HG03139 (cell line): ENCODE data around the gene IQSEC1.
A peak's percentile ranks its signal among the peaks of the same experiment; 100 is the strongest.

Experiments used
- ATAC-seq: cut with Tn5 transposase; IDR thresholded peaks from one replicate; pipeline ENCODE4 v1.9.1; 2021; ENCODE audit not compliant: unreplicated experiment

Gene IQSEC1

DNA sequence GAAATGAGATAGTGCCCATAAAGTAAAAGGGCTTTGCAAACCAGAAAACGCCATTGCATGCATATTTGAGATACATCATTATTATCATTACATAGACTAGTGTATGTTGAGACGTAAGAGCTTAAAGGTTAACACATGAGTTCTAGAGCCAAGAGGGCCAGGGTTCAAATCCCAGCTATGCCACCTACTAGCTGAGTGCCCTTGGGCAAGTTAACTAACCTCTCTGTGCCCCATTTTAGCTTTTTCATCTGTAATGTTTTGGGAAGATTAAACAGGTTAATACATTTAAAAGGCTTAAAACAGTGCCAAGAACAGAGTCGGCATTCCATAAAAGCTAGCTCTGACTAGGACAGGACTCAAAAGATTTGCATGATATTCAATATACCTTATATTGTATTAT, 22.8 kb downstream of the IQSEC1 start:
- ATAC-seq = no peak

DNA sequence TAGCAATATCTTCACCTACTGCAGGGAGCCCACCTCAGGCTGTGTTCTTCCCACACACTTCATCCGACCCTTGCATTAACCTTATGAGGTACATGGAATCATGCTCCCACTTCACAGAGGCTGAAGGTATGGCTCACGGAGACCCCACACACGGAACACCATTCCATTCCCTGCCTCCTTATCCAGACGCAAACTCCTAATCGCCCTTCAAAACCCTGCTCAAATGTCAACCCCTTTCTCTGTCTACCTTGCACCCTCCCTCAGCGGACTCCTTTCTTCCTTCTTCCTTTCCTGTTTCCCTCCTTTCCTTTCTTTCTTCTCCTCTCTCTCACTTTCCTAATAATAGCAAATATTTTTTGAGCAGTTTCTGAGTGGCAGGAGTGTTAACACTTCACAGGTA, 23.8 kb downstream of the IQSEC1 start:
- ATAC-seq = no peak

DNA sequence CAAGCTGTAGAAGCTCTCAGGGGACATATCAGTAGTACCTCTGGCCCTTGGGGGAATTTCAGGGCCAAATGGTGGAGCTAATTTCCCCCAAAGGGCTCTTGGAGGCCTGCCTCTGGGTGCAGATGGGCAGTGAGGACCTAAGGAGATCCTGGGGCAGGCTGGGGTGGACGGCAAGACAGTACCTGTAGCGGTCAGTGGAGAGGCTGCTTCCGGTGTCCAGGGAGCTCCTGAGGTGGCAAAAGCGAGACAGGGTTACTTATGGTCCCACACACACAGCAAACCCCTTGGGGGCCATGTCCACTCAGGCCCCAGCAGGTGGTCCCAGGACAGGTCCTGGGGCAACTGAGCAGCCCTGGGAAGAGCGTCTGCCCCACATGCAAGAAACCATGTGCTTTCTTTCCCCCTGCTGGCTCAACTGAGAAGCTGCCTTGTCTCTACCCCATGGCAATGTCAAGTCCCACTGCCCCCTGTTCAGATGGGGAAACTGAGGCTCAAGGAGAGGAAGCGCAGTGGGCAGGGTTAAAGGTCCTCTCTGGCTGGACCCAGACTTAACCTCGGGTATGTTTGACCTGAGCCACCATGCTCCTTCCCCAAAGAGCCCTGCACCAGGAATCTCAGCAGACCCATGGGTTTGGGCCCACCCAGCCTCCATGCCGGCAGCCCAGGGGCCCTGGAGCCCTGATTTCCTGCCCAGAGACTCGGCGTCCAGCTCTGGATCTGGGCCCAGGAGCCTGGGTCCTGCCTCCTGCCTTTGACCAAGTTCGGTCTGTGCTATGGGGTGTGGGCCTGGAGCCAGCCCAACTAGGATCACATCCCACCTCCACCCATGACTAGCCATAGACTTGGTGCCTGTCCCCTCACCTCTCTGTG, 25.7 kb downstream of the IQSEC1 start:
- no peak for ATAC-seq

DNA sequence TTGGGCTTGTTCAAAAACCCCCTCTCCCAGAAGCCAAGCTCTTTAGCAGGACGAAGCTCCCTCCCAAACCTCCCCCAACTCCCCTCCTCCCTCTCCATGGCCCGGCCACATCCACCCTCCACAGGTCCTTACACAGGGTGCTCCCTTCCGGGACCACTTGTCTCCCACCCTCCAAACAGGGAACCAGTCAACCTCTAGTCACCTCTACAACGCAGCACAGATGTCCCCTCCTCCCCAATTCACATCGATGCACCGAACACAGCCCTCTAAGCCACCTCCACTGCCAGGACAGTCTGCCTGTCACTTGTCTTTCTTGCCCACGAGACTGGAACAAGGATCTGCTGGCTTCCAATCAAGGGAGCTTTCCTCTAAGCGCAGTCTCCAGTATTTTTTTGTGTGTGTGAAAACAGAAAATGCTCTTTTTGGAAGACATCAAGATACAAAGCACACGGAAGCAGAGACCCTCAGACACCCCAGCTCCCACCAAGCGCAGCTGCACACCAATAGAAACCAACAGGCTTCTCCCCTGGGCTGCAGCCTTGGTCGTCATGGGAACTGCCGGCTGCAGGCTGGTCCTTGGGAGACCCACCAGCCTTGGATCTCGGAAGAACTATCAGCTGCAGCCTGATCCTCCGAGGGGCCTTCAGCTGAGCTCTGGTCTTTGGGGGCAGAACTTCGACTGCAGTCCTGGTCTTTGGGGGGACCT, 26.5 kb downstream of the IQSEC1 start:
- peak; percentile 16 for ATAC-seq

DNA sequence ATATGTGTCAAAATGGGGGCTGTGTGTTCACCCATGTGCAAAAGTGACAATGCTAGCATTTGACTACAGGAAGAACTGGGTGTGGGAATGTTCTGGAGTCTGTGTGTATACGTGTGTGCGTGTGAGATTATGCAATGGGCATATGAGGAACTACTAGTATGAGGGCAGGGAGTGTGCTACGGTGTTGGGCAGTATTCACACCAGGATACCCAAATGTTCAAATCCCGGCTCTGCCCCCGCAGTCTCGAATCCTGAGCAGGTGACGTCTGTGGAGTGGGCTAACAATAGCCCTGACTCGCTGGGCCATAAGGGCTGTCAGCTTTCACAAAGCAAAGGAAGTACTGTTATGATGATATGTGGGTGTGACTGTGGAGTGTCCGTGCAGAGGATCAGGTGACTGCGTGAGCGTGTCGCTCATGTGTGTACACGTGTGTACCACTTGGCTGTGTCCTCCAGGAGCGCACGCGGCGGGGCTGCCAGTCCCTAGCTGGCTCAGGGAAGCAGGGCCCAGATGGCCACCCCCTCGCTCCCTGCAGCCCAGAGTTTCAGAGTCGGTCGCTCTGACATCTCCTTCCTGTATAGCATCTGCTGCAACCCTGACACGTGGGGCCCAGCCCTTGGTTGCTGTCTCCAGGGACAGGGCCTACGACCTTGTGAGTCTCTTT, 27.2 kb downstream of the IQSEC1 start:
- ATAC-seq = peak; percentile 78

DNA sequence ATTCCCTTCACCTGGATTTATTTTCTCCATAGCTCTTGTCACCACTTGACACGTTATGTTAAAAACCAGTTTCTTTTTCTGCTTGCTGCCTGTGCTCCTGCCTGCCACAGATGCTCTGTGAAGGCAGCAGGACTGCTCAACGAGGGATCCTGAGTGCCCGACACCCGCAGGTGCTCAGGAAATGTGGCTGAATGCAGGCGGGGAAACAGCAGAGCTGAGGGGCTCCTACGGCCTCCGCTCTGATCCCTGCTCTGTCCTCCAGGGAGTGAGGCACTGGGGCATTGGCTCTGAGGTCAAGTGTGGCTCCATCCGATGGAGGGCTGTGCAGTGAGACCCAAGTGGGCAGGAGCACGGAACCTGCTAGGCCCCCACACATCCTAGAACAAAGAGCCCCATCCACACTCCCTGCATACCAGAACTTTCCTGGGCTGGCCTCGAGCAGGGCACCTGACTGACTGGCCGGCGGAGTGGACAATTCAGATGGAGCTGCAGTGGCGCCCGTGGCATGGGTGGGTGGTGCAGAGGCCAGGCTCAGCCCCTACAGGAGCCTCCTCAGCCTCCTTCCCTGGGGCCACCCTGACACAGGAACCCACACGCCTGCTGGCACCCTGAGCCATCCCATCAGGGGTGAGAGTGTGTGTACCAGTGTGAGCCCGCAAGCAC, 27.9 kb downstream of the IQSEC1 start:
- no peak for ATAC-seq

DNA sequence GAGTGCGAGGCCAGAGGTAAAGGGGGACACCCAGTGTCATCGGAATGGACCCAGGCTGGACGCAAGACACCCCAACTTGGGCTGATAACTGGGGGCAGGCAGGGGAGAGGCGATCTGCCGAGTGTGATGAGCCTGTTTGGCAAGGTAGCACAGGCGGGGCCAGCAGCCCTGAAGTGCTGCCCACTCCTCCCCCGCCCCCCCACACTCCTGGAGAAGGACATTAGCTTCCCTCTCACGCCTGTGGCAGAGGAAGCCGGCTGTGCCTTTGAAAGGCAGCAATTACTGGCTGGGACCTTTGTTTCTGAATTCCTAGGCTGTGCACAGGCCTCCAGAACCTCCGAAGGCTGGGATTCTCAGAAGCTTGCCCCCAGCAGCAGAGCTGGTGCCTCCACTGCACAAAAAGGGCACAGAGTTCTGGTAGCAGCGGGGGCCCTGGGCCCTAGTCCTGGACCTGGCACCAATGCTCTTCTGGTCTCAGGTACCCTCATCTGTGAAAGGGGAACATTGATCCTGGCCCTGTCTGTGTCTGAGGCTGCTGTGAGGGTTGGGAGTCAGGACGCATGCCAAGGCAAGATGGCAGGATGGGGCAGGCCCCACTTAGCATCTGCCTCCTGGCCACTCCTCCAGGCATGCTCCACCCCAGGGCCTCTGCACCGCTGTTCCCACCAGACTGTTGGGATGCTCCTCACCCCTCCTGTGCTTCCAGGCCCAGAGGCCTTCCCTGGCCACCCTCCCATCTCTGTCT, 28.6 kb downstream of the IQSEC1 start:
- ATAC-seq = no peak

DNA sequence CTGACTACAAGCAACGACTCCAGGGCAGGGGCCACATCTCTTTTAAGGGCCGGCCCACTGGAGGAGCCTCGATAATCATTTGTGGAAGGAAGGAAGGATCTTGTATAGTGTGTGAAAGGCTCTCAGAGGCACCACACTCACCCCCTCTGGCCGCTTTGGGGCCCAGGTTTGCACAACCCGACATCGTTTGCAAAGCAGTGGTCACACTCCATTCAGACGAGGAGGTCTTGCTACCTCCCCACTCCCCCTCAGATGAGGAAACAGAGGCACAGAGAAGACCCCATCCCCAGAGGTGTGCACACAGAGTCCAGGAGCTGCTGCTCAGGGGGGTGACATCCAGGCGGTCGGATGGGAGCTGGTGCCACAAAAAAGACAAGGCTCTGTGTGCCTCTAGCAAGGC, 29.6 kb downstream of the IQSEC1 start:
- no peak for ATAC-seq

DNA sequence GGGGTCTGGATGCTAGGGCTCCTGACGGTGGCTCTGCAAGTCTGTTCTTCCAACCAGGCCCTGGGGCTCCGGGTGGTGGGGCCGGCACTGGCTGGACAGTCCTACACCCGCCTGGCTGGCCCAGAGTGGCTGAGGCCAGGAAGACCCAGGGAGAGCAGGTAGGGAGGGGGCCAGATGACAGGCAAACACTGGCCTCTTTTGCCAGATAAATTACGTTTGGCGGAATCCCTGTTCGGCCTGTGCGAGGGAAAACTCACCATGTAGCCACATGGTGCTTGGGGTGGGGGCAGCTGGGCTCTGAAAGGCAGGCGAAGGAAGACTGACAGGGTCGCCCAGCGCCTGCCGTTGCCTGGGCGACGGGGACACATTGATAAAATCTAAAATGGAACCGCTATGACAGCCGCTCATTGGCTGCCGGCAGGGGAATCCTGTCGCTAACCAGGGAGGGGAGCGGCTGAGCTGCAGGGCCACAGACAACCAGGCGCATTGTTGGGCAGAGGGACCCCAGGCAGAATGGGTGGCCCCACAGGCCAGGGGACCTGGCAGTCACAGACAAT, 30.4 kb downstream of the IQSEC1 start:
- no peak for ATAC-seq

GRCh38 chr3:13042127-13042701, 31.0 kb downstream of the IQSEC1 start:
- no peak for ATAC-seq

DNA sequence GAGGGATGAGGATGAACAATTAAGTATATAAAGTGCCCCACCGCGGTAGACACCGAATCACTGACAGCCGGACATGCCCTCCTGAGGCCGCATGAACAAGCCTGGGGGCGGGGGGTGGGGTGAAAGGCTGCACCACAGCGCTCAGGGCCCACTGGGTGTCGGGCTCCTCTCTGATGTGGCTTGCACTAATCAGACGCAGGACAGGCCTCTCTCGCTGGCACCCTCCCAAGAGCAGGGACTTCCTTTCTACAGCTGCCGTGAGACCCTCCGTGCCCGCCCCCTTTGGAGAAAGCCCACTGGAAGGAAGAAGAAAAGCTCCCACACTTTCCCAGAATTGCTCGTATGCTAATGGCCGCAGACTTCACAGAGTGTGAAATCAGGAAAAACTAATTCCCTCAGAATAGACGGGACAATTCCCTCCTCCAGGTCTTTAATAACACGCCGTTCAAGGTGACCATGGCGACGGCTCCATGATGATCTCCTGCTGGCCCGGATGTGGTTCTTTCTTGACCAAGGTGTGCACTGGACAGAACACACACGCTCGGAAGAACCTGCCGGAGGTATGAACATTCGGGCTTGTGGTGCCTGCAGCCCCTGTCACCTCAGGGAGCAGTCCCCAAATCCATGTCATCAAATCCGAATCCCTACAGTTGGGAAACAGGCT, 32.0 kb downstream of the IQSEC1 start:
- ATAC-seq = no peak

DNA sequence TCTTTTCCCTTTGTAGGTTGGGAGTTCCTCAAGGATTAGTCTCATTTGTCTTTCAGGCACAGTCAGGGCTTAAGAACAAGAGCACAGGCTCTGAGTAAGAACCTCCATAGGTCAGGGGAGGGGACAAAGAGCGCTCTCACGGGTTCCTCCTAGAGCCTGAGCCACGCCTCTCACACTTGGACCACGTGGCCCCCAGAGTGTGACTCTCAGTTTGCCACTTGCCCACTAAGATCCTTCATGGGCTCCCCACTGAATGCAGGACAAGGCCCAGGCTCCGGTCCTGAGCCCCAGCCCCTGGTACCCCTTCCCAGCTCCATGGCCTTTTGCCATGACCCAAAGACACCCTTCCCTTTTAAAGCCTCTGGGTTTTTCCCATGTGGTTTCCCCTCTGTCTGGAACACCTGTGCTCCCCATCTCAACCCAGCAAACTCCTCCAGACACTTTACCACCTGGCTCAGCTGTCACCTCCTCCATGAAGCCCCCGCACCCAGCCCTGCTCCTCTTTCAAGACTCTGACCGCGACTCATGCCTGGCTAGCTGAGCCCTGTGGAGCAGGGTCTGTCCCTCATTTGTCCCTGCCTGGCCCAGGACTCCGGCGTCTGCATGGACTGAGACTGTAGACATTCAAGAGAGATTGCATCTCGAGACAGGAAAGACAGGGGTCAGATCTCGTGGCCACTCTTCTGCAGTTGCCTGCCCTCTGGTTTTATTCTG, 32.7 kb downstream of the IQSEC1 start:
- peak; percentile 80 for ATAC-seq

DNA sequence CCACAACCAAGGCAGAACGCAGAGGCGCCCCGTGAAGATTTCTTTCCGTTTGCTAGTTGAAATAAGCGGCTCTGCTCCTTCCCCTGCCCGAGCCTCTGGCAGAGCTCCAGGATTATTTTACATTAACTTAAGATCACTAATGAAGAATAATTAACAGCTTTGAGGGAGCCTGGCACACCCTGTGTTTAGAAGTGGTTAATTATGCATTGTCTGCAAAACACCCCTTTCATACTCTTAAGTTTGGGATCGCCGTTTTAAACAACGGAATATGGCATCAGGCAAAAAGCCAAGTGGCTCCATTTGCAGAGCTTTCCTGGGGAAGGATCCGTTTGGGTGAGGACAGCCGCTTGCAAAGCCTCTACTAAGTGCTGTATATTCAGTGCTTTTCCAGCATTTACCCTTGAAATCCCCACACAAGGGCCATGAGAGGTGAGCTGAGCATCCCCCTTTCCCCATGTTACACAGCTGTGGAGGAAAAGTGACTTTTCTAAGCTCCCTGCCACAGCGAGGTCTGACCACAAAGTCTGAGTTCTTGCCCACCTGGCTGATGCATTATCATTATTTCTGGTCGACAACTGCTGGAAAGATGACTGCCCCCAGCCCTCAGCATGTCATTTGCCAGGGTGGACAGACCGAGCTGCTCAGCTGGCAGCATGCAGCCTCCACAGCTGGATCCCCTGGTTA, 33.9 kb downstream of the IQSEC1 start:
- ATAC-seq = no peak

DNA sequence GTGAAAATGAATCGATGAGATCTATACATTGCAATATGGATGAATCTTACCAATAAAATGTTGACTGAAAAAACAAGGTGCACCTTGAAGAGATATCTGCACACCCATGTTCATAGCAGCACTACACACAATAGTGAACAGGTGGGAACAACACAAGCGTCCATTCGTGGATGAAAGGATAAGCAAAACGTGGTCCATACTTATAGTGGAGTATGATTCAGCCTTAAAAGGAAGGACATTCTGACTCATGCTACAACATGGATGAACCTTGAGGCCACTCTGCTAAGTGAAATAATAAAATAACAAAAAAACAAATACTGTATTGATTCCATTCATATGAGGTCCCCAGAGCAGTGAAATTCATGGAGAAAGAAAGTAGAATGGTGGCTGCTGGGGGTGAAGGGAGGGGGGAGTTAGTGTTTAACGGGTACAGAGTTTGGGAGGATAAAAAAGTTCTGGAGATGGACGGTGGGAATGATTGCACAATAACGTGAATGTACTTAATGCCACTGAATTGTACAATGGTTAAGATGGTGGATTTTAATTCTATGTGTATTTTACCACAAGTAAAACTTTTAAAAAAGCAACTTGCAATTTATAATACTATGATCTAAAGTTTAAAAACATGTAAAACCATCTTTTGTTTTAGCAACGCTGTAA, 35.6 kb downstream of the IQSEC1 start:
- no peak for ATAC-seq

- no peak for ATAC-seq
These were observed 38.4 kb downstream of the IQSEC1 start for GRCh38 chr3:13034861-13035260.

GRCh38 chr3:13034109-13034800, 39.0 kb downstream of the IQSEC1 start:
- ATAC-seq = no peak

- no peak for ATAC-seq
These were observed 41.0 kb downstream of the IQSEC1 start for GRCh38 chr3:13032206-13032605.
